Measurements from ENCODE around the gene OPALIN. TPM values are rescaled to one million over a fixed set of nuclear protein-coding genes. Genes with fewer than 3 reads are reported as not detected.

OPALIN gene
- polyA plus RNA-seq, 1 of the 3 experiments (the other 2 are of a cell fraction) = not detected

DNA sequence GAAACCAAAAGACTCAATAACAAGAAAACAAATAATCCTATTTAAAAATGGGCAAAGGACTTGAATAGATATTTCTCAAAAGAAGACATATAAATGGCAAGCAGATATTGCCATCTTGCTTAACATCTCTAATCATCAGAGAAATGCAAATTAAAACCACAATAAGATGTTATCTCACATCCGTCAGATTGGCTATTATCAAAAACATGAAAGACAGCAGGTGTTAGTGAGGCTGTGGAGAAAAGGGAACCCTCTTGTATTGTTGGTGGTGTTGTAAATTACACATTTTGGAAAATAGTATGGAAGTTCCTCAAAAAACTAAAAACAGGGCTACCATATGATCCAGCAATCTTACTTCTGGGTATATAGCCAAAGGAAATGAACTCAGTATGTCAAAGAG is 25.7 kb downstream of the OPALIN start:
- ChIA-PET POLR2A (no interaction called here), CTCF (interaction anchor here (1.3 to 3.5 kb wide), 3 partner anchors 11 to 103 kb away, joined by 4 to 42 read pairs (median 9); no protein-coding TSS in a partner anchor)
- no peaks in the 10 kb centered on the region for H3F3A ChIP-seq (replicated peaks; ENCODE audit: insufficient read depth)
- WGBS (ENCODE audit: low lambda C conversion rate) = 63% methylated on average over 1 of the region's 1 CpG
- no peaks in the 10 kb centered on the region for H3K36me3 ChIP-seq (replicated peaks in 1 of 2; ENCODE audit: control insufficient read depth in 1 of 2, insufficient read depth in 2 of 2, low read length in 1 of 2)
- H3K79me2 ChIP-seq (ENCODE audit: insufficient read depth) = no peaks in the 10 kb centered on the region
- H3K4me3 ChIP-seq (ENCODE audit: low read depth in 2 of 2, low read length in 1 of 2) = no peak overlapping the region
- no peaks in the 10 kb centered on the region for H3K4me1 ChIP-seq (ENCODE audit: control insufficient read depth in 1 of 2, insufficient read depth in 2 of 2, low read depth in 1 of 2, low read length in 1 of 2)
- no peaks in the 10 kb centered on the region for H3K9me3 ChIP-seq
- peaks cover 3% of the 10 kb centered on the region; the same call in 1 of the 2 replicates for H3K9me2 ChIP-seq
- H3K27me3 ChIP-seq (ENCODE audit: insufficient read depth) = no peaks in the 10 kb centered on the region; the same call in 1 of the 2 replicates
- H3K4me2 ChIP-seq = no peak overlapping the region
- no peak for TF ChIP-seq RFX5 (IDR thresholded peaks at IDR 0.05; ENCODE audit: low read length)
- no peak for TF ChIP-seq NRF1 (IDR thresholded peaks at IDR 0.05; ENCODE audit: low read depth, low read length)
- no peak for TF ChIP-seq NFIC (IDR thresholded peaks at IDR 0.05; ENCODE audit: borderline replicate concordance)
- TF ChIP-seq GABPA (IDR thresholded peaks at IDR 0.05; ENCODE audit: low read depth) = no peak
- TF ChIP-seq, protein P1, sequence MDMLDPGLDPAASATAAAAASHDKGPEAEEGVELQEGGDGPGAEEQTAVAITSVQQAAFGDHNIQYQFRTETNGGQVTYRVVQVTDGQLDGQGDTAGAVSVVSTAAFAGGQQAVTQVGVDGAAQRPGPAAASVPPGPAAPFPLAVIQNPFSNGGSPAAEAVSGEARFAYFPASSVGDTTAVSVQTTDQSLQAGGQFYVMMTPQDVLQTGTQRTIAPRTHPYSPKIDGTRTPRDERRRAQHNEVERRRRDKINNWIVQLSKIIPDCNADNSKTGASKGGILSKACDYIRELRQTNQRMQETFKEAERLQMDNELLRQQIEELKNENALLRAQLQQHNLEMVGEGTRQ (IDR thresholded peaks at IDR 0.05; ENCODE audit: borderline replicate concordance, low read depth, low read length) = no peak
- TF ChIP-seq, protein P2, sequence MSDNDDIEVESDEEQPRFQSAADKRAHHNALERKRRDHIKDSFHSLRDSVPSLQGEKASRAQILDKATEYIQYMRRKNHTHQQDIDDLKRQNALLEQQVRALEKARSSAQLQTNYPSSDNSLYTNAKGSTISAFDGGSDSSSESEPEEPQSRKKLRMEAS (IDR thresholded peaks at IDR 0.05; ENCODE audit: low read depth) = no peak
- no peak for TF ChIP-seq CHD2 (IDR thresholded peaks at IDR 0.05; ENCODE audit: low read length, partially characterized antibody)
- TF ChIP-seq SMC3 (IDR thresholded peaks at IDR 0.05; ENCODE audit: low read depth, low read length) = no peak
- no peak for TF ChIP-seq TEAD4 (IDR thresholded peaks at IDR 0.05; ENCODE audit: borderline replicate concordance, insufficient read depth)
- no peak for TF ChIP-seq GATA2 (CRISPR knock-in tag; IDR thresholded peaks at IDR 0.05)
- H3K27ac ChIP-seq (ENCODE audit: low read depth in 2 of 2, low read length in 1 of 2) = no peak overlapping the region
- DNase-seq = no peak
- no peak overlapping the region for H2AFZ ChIP-seq (ENCODE audit: low read depth)
- no peaks in the 10 kb centered on the region for H4K20me1 ChIP-seq (ENCODE audit: insufficient read depth)
- no peak overlapping the region for H3K9ac ChIP-seq

DNA sequence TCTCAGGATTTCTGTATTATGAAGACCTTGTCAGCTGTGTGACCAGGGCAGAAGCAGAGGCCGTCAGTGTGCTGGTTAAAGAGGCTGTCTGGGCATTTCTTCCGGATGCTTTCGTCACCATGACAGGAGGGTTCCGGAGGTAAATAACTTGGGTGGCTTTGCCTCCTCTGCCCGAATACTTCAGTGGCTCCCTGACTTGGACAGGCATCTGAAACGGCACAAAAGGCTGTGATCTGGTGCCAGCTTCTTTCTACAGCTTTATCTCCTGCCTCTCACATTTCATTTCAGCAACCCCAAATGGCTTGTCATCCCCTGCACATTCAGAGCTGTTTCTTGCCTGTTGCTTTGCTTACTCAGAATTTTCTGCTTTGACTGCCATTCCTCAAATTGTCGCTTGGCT is 31.3 kb downstream of the OPALIN start:
- Histone ChIP-seq H3F3A (replicated peaks; ENCODE audit: insufficient read depth) (no peaks in the 10 kb centered on the region), H3K27me3 (ENCODE audit: insufficient read depth) (no peaks in the 10 kb centered on the region; the same call in 1 of the 2 replicates), H3K9me2 (peaks cover 3% of the 10 kb centered on the region; the same call in 1 of the 2 replicates), H3K4me2 (no peak overlapping the region), H3K79me2 (ENCODE audit: insufficient read depth) (no peaks in the 10 kb centered on the region), H3K36me3 (replicated peaks in 1 of 2; ENCODE audit: control insufficient read depth in 1 of 2, insufficient read depth in 2 of 2, low read length in 1 of 2) (no peaks in the 10 kb centered on the region), H3K4me3 (ENCODE audit: low read depth in 2 of 2, low read length in 1 of 2) (no peak overlapping the region), H3K4me1 (ENCODE audit: control insufficient read depth in 1 of 2, insufficient read depth in 2 of 2, low read depth in 1 of 2, low read length in 1 of 2) (no peaks in the 10 kb centered on the region), H2AFZ (ENCODE audit: low read depth) (no peak overlapping the region), H3K9me3 (no peaks in the 10 kb centered on the region), H3K27ac (ENCODE audit: low read depth in 2 of 2, low read length in 1 of 2) (no peak overlapping the region), H3K9ac (no peak overlapping the region), H4K20me1 (ENCODE audit: insufficient read depth) (no peaks in the 10 kb centered on the region)
- WGBS (ENCODE audit: low lambda C conversion rate) = 22% methylated on average over 5 of the region's 7 CpGs
- ChIA-PET POLR2A (no interaction called here), CTCF (interaction anchor here (1.1 to 1.4 kb wide), 2 partner anchors 12 to 37 kb away, joined by 3 read pairs; no protein-coding TSS in a partner anchor)
- TF ChIP-seq FOXJ3 (CRISPR knock-in tag; IDR thresholded peaks at IDR 0.05) = no peak
- TF ChIP-seq FOXM1 (IDR thresholded peaks at IDR 0.05; ENCODE audit: low read depth) = no peak
- no peak for TF ChIP-seq SMC3 (IDR thresholded peaks at IDR 0.05; ENCODE audit: low read depth, low read length)
- no peak for TF ChIP-seq CHD2 (IDR thresholded peaks at IDR 0.05; ENCODE audit: low read length, partially characterized antibody)
- TF ChIP-seq NRF1 (IDR thresholded peaks at IDR 0.05; ENCODE audit: low read depth, low read length) = no peak
- TF ChIP-seq GATA2 (CRISPR knock-in tag; IDR thresholded peaks at IDR 0.05) = no peak
- no peak for TF ChIP-seq MXI1 (IDR thresholded peaks at IDR 0.05; ENCODE audit: low read depth, low read length)
- TF ChIP-seq POLR2AphosphoS5 (IDR thresholded peaks at IDR 0.05; ENCODE audit: low read depth, low read length) = no peak
- no peak for DNase-seq
